HG03039 (cell line): ENCODE data around the gene NR2F1.

ENCODE experiments used
- ATAC-seq: cut with Tn5 transposase; IDR thresholded peaks from one replicate; pipeline ENCODE4 v1.9.1; 2021; ENCODE audit warnings: mild to moderate bottlenecking, moderate library complexity; ENCODE audit not compliant: unreplicated experiment

Gene NR2F1

GRCh38 chr5:93635991-93636390 lies 53.0 kb downstream of the NR2F1 start:
- ATAC-seq, result no peak

GRCh38 chr5:93636837-93637236 lies 53.8 kb downstream of the NR2F1 start:
- no peak for ATAC-seq

GRCh38 chr5:93637697-93638096 lies 54.7 kb downstream of the NR2F1 start:
- no peak for ATAC-seq

GRCh38 chr5:93642526-93642925 lies 59.5 kb downstream of the NR2F1 start:
- no peak for ATAC-seq
